Activated B cell treated with CpG ODN at 0.5 μM for 24 hours (primary cell): ENCODE measurements around the gene CELF3. TPM values are rescaled to one million over a fixed set of nuclear protein-coding genes. Genes with fewer than 3 reads are reported as not detected.

Source experiments
- ATAC-seq: fragments of 200-7000 bp; cut with Tn5 transposase; one replicate; pipeline ENCODE4 v1.10.0; 2021; ENCODE audit warnings: low read depth, mild to moderate bottlenecking, moderate library complexity
- CTCF ChIA-PET: fragments of 350-600 bp; sonication (Branson Sonifier 250); formaldehyde crosslinking; loops from one replicate; lab custom pipeline; 2021; ENCODE audit warnings: antibody characterized with exemption; lab: Charles Lee
- POLR2A ChIA-PET: fragments of 350-600 bp; sonication (Branson Sonifier 250); formaldehyde crosslinking; loops from one replicate; lab custom pipeline; 2021; ENCODE audit warnings: antibody characterized with exemption; lab: Charles Lee
- DNase-seq: peaks from one replicate; pipeline ENCODE4 v3.0.0; 2022
- H3K27ac Mint-ChIP-seq: one replicate; pipeline ENCODE4 v1.8.0; 2020; ENCODE audit warnings: mixed read lengths
- H3K27me3 Mint-ChIP-seq: one replicate; pipeline ENCODE4 v1.8.0; 2021; ENCODE audit warnings: mixed read lengths
- H3K36me3 Mint-ChIP-seq: one replicate; pipeline ENCODE4 v1.8.0; 2021; ENCODE audit warnings: low read depth, mixed read lengths
- H3K4me1 Mint-ChIP-seq: one replicate; pipeline ENCODE4 v1.8.0; 2021; ENCODE audit warnings: mixed read lengths
- H3K4me3 Mint-ChIP-seq: one replicate; pipeline ENCODE4 v1.8.0; 2020; ENCODE audit warnings: mild to moderate bottlenecking, mixed read lengths
- H3K9me3 Mint-ChIP-seq: one replicate; pipeline ENCODE4 v1.8.0; 2020; ENCODE audit warnings: mixed read lengths
- intact Hi-C: fragments of 100-400 bp; cut with micrococcal nuclease; formaldehyde crosslinking; loops from one replicate; pipeline ENCODE4 v1.15.1; 2024
- total RNA-seq: library from RNA; stranded (reverse); gene quantifications from 2 replicates; pipeline ENCODE4 v1.2.3, GENCODE V29; 2022
- TF ChIP-seq, protein P1 (sequence below): fragments of 200-600 bp; IDR thresholded peaks from one replicate; pipeline ENCODE4 v1.8.0; 2022; ENCODE audit warnings: antibody characterized with exemption, mild to moderate bottlenecking

CELF3 gene
- total RNA-seq, 1 donor from 2014 or later: not detected

DNA sequence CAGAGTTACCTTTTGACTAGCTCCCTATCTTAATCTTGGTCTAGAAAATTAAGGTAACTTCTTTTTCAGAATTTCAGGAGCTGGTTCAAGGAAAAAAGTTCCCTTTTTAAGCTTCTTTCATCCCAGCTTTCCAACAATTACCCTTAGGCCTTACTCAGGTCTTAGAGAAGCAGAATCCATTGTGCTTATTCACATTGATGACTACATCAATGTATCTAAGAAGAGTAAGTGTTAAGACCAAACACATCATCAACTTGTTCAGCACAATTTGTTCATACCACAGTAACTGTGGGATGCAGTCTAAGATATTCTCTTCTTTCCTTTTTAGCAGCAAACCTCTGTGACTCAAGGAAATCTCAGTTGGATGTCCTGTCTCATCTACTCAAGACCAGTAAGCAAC, 42.6 kb upstream of the CELF3 start:
- no peak for ATAC-seq
- CTCF ChIA-PET: no interaction called here
- H3K36me3 Mint-ChIP-seq: peaks cover 68% of the 10 kb centered on the region
- H3K9me3 Mint-ChIP-seq: no peaks in the 10 kb centered on the region
- H3K27ac Mint-ChIP-seq: no peak overlapping the region
- POLR2A ChIA-PET: no interaction called here
- H3K4me1 Mint-ChIP-seq: peaks cover 18% of the 10 kb centered on the region
- H3K27me3 Mint-ChIP-seq: no peaks in the 10 kb centered on the region
- TF ChIP-seq, protein P1, sequence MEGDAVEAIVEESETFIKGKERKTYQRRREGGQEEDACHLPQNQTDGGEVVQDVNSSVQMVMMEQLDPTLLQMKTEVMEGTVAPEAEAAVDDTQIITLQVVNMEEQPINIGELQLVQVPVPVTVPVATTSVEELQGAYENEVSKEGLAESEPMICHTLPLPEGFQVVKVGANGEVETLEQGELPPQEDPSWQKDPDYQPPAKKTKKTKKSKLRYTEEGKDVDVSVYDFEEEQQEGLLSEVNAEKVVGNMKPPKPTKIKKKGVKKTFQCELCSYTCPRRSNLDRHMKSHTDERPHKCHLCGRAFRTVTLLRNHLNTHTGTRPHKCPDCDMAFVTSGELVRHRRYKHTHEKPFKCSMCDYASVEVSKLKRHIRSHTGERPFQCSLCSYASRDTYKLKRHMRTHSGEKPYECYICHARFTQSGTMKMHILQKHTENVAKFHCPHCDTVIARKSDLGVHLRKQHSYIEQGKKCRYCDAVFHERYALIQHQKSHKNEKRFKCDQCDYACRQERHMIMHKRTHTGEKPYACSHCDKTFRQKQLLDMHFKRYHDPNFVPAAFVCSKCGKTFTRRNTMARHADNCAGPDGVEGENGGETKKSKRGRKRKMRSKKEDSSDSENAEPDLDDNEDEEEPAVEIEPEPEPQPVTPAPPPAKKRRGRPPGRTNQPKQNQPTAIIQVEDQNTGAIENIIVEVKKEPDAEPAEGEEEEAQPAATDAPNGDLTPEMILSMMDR: no peak
- no peak overlapping the region for H3K4me3 Mint-ChIP-seq
- intact Hi-C loops: no loop called here
- DNase-seq: no peak

DNA sequence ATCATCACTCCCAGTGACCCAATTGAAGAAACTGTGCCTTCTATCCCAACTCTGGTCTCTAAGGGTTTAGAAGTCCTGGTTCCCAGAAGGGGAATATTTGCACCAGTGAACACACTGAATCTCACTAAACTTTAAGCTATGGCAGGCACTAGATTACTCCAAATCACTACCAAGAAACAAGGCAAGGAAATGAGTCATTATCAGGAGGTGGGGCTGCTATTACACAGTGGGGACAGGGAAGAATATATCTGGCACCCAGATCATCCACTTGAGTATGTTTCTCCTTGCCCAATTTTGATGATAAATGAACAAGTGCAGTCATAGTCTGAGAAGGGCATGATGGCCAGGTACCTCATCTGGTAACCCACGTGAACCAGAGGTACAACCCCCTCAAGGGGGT, 39.7 kb upstream of the CELF3 start:
- DNase-seq (no peak), ATAC-seq (no peak)
- ChIA-PET POLR2A (no interaction called here), CTCF (no interaction called here)
- Mint-ChIP-seq H3K27ac (no peak overlapping the region), H3K9me3 (no peaks in the 10 kb centered on the region), H3K27me3 (peaks cover 6% of the 10 kb centered on the region), H3K4me1 (no peaks in the 10 kb centered on the region), H3K36me3 (peaks cover 45% of the 10 kb centered on the region), H3K4me3 (no peak overlapping the region)
- intact Hi-C loops: no loop called here
- TF ChIP-seq, protein P1: no peak

GRCh38 chr1:151741516-151741915, 24.9 kb upstream of the CELF3 start:
- ATAC-seq: no peak

DNA sequence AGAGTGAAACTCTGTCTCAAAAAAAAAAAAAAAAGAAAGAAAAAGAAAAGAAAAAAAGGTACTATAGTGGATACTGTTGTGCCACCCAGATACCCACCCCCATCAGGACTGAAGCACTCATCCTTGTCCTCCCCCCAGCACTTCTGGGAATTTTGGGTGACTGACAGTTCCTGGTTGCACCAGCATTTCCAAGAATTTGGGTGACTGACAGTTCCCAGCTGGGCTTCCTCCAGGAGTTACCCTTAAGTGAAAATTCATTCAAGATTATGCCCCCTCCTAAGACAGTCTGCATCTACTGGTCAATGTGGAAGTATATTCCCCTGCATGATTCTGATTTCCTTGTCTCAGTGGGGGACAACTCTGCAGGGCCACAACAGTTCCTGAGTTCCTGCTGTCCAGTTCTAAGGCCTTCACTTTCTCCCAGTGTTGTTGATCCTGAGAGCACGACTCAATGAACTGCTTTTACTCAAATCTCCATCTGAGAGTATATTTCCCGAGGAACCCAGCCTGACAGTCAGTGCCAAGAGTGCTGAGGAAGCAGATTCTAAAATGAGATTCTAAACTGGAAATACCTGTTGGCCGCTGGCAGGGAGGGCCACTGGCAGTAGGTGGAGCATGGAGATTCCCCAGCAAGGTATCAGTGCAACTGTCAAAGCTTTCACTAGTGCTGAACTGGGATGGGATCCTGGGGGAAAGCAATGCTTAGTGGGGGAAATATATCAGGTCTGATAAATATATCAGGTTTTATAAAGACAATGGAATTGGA, 23.2 kb upstream of the CELF3 start:
- Mint-ChIP-seq H3K27me3 (peaks cover 4% of the 10 kb centered on the region), H3K27ac (no peak overlapping the region), H3K4me3 (no peak overlapping the region), H3K4me1 (no peaks in the 10 kb centered on the region), H3K36me3 (no peaks in the 10 kb centered on the region), H3K9me3 (peaks cover 19% of the 10 kb centered on the region)
- ChIA-PET POLR2A (no interaction called here), CTCF (no interaction called here)
- TF ChIP-seq, protein P1: no peak
- intact Hi-C loops: no loop called here
- DNase-seq: no peak
- ATAC-seq: no peak

More at GRCh38 chr1:151741516-151741915, 24.9 kb upstream of the CELF3 start:
- Mint-ChIP-seq H3K27ac (no peak overlapping the region), H3K27me3 (peaks cover 4% of the 10 kb centered on the region), H3K9me3 (peaks cover 18% of the 10 kb centered on the region), H3K4me3 (no peak overlapping the region), H3K4me1 (no peaks in the 10 kb centered on the region), H3K36me3 (no peaks in the 10 kb centered on the region)
- ChIA-PET POLR2A (no interaction called here), CTCF (no interaction called here)
- no peak for DNase-seq
- TF ChIP-seq, protein P1: no peak
- intact Hi-C loops: no loop called here

- POLR2A ChIA-PET: no interaction called here
- H3K36me3 Mint-ChIP-seq: no peaks in the 10 kb centered on the region
- CTCF ChIA-PET: no interaction called here
Observed at GRCh38 chr1:151737479-151737878, 20.9 kb upstream of the CELF3 start.

More at GRCh38 chr1:151737479-151737878, 20.9 kb upstream of the CELF3 start:
- Mint-ChIP-seq H3K4me1 (no peaks in the 10 kb centered on the region), H3K27me3 (peaks cover 4% of the 10 kb centered on the region), H3K27ac (no peak overlapping the region), H3K9me3 (peaks cover 19% of the 10 kb centered on the region), H3K4me3 (no peak overlapping the region)
- DNase-seq: no peak
- ATAC-seq: no peak
- TF ChIP-seq, protein P1: no peak
- intact Hi-C loops: no loop called here
